Tibial nerve (tissue), 4 donors: Measurements from ENCODE around the gene ENPP1. TPM values are rescaled to one million over a fixed set of nuclear protein-coding genes. Genes with fewer than 3 reads are reported as not detected.
A peak's percentile ranks its signal among the peaks of the same experiment; 100 is the strongest.

ENCODE experiments used
- DNase-seq, 2 donors: peaks; one replicate each; pipeline ENCODE4 v3.0.0-alpha.2; 2019; ENCODE audit warnings: low spot score in 2 of 2
- H3K27ac ChIP-seq, 4 donors: fragments of 200-600 bp; sonication (generic) in 3 of 4; one replicate each; pipeline ENCODE4 v1.5.1; 2017 to 2019; ENCODE audit warnings: mild to moderate bottlenecking in 1 of 4
- H3K27me3 ChIP-seq, 2 donors: fragments of 200-600 bp; sonication (generic) in 1 of 2; one replicate each; pipeline versions ENCODE4 v1.5.1 to v1.6.0; 2017 to 2019
- H3K36me3 ChIP-seq, 3 donors: fragments of 200-600 bp; sonication (generic); one replicate each; pipeline ENCODE4 v1.5.1; 2018 to 2019
- H3K4me1 ChIP-seq, 4 donors: fragments of 200-600 bp; sonication (generic) in 3 of 4; one replicate each; pipeline ENCODE4 v1.5.1; 2017 to 2019
- H3K4me3 ChIP-seq, 4 donors: fragments of 200-600 bp; sonication (generic) in 3 of 4; one replicate each; pipeline ENCODE4 v1.5.1; 2017 to 2019; ENCODE audit warnings: mild to moderate bottlenecking in 1 of 4, moderate library complexity in 1 of 4
- H3K9me3 ChIP-seq, 4 donors: fragments of 200-600 bp; sonication (generic) in 3 of 4; one replicate each; pipeline ENCODE4 v1.5.1; 2017 to 2019
- EP300 ChIP-seq, 2 donors: sonication (generic); formaldehyde crosslinking; IDR thresholded peaks; one replicate each; pipeline ENCODE4 v1.6.1; 2017; ENCODE audit warnings: antibody characterized with exemption in 2 of 2, mild to moderate bottlenecking in 1 of 2
- POLR2A ChIP-seq, 2 donors: fragments of 450-650 bp; IDR thresholded peaks; one replicate each; pipeline ENCODE4 v1.6.1; 2017; ENCODE audit warnings: antibody characterized with exemption in 2 of 2, mild to moderate bottlenecking in 2 of 2, moderate library complexity in 2 of 2
- WGBS, 2 donors: methylation state at CpG; one replicate each; pipeline ENCODE4 v1.1.5; 2018; 5-methylcytosine and 5-hydroxymethylcytosine counted together
- total RNA-seq, 4 donors: library from RNA; depleted of rRNA; stranded (reverse); fragments of >200 nt; gene quantifications; one replicate each; pipeline ENCODE4 v1.1.0, GENCODE V29; 2016
- TF ChIP-seq, protein P1 (sequence below), 5 experiments: fragments of 200-600 bp in 3 of 5; fragments of 450-650 bp in 2 of 5; sonication (generic) in 3 of 5; IDR thresholded peaks; one replicate each; pipeline ENCODE4 v1.5.1; 2016 to 2019; ENCODE audit warnings: antibody characterized with exemption in 5 of 5, mild to moderate bottlenecking in 3 of 5, moderate library complexity in 2 of 5

The ENPP1 gene
- total RNA-seq, 4 donors from 2014 or later: 11.8 to 22.8 (median 18.7) TPM

DNA sequence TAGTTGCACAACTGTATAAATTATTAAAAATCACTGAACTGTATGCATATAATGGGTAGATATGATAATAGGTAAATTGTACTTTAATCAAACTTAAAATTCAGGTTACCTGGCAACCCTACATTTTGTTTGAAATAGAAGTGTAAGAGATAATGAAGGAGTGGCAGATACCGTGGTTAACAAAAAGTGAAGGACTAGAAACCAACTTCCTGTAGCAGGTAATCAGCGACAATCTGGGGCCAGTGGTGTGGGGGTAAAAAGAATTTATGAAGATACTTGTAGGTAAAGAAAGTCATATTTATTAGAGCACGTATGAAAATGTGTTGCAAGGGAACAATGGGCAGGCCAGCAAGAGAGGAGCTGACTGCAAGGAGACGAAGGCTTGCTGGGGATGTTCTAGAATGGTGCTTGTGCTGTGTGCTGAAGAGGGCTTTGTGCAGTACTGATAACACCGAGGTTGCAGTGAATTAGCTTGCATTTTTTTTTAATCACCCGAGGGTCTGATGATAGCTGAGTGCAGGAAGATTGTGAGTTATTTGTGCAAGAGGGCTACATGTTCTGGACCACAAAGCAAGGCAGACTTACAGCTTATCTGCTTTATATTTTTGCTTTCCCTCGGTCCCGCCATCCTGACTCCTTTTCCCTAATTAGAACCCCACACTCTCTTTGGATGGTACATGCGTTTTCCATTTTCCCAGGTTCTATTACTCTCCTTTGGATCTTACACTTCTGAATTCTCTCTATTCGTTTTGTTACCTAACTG is 4.6 kb upstream of the ENPP1 start:
- DNase-seq: no peak
- no peak overlapping the region for H3K4me3 ChIP-seq
- no peaks in the 10 kb centered on the region for H3K9me3 ChIP-seq
- no peaks in the 10 kb centered on the region for H3K27me3 ChIP-seq
- WGBS, 2 donors: 80 to 87% methylated on average over 10 of the region's 10 CpGs
- H3K36me3 ChIP-seq: no peaks in the 10 kb centered on the region
- peaks cover 0 to 14% (median 6%) of the 10 kb centered on the region in 4 donors for H3K4me1 ChIP-seq
- TF ChIP-seq, protein P1, sequence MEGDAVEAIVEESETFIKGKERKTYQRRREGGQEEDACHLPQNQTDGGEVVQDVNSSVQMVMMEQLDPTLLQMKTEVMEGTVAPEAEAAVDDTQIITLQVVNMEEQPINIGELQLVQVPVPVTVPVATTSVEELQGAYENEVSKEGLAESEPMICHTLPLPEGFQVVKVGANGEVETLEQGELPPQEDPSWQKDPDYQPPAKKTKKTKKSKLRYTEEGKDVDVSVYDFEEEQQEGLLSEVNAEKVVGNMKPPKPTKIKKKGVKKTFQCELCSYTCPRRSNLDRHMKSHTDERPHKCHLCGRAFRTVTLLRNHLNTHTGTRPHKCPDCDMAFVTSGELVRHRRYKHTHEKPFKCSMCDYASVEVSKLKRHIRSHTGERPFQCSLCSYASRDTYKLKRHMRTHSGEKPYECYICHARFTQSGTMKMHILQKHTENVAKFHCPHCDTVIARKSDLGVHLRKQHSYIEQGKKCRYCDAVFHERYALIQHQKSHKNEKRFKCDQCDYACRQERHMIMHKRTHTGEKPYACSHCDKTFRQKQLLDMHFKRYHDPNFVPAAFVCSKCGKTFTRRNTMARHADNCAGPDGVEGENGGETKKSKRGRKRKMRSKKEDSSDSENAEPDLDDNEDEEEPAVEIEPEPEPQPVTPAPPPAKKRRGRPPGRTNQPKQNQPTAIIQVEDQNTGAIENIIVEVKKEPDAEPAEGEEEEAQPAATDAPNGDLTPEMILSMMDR (IDR thresholded peaks at IDR 0.05): no peak
- TF ChIP-seq POLR2A (IDR thresholded peaks at IDR 0.05): no peak
- no peak for TF ChIP-seq EP300 (IDR thresholded peaks at IDR 0.05)
- H3K27ac ChIP-seq: no peak overlapping the region

DNA sequence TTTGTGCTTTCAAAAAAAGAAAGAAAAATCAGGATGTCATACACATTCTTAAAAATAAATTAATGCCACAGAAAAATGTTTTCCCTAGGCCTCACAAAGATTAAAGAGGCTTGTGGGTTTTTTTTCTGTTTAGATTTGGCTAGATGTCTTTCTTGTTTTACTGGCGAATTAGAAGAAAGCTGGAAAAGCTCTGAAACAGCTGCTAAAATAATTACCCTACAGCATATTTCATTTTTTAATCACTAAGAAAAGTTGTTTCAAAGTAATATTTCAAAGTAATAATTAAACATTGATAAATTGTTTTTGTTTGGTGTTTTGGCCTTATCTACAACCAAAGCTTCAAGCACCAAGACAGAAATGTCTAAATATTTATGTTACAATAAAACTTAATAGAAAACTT is 3.7 kb upstream of the ENPP1 start:
- no peak overlapping the region for H3K4me3 ChIP-seq
- no peak overlapping the region for H3K27ac ChIP-seq
- peaks cover 0 to 22% (median 9%) of the 10 kb centered on the region in 4 donors for H3K4me1 ChIP-seq
- WGBS, 2 donors: 63 to 67% methylated on average over 1 of the region's 1 CpG
- no peaks in the 10 kb centered on the region for H3K9me3 ChIP-seq
- no peaks in the 10 kb centered on the region for H3K36me3 ChIP-seq
- no peak for DNase-seq
- H3K27me3 ChIP-seq: no peaks in the 10 kb centered on the region
- TF ChIP-seq POLR2A (IDR thresholded peaks at IDR 0.05) (no peak), EP300 (IDR thresholded peaks at IDR 0.05) (no peak)
- TF ChIP-seq, protein P1 (IDR thresholded peaks at IDR 0.05): no peak

DNA sequence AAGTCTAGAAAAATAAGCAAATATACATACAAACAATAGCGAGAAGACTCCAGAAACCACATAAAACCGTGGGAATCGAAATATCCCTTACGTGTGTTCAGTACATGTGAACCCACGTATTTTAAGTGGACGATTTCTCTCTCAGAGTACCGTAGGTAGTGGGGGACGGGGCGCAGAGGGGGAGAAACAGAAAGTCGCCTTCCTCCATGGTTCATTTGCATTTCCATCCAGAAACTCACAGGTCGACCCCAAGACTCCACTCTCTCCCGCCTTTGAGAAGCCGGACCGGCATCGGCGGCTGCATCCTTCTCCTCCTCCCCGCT is 538 bp upstream of the ENPP1 start:
- DNase-seq: no peak
- no peaks in the 10 kb centered on the region for H3K27me3 ChIP-seq
- 6 to 12% methylated on average over 17 of the region's 17 CpGs for WGBS, 2 donors
- H3K27ac ChIP-seq: peak overlapping the region in 3 of 4 donors; percentile 60 to 88 (median 86)
- no peaks in the 10 kb centered on the region for H3K9me3 ChIP-seq
- peak overlapping the region; percentile 63 to 92 (median 74) for H3K4me3 ChIP-seq
- H3K4me1 ChIP-seq: peaks cover 0 to 22% (median 9%) of the 10 kb centered on the region in 4 donors
- H3K36me3 ChIP-seq: no peaks in the 10 kb centered on the region
- TF ChIP-seq POLR2A (IDR thresholded peaks at IDR 0.05) (no peak), EP300 (IDR thresholded peaks at IDR 0.05) (no peak)
- TF ChIP-seq, protein P1 (IDR thresholded peaks at IDR 0.05): no peak

DNA sequence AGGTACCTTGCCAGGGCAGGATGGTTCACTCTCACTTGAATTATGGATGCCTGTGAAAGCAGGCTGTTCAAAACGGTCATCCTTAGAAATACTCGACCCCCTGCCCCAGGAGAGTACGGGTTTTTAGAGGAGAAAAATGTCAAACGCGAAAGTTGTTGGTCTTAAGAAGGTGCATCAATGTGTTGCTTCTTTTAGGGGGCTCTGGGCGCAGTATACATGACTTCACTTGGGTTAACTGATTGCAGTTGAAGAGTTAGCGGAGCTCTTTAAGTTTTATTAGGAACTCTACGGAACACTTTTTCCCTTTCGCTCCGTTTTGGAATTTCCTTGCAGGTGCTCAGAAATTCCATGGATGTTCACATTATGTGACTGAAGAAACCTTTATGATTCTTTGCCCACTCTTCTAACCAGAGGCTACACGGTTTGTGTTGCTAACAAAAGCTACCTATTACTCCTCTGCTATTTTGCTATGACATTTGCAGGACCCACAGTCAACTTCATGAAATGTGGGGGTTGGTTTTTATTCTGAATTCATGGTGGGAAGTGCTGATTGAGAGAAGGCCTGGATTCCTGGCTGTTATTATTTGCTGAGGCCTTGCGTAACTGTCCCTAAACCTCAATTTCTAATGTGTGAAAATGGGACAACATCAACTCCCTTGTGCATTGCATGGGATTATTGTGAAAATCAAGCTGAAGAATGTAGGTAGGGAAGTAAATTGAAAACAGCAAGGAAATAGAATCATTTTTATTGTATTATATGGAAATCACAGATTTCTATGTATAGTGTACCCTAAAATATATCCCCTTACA is 845 bp downstream of the ENPP1 start:
- H3K9me3 ChIP-seq: no peaks in the 10 kb centered on the region
- peak overlapping the region in 2 of 4 donors; percentile 64 to 88 for H3K27ac ChIP-seq
- H3K36me3 ChIP-seq: no peaks in the 10 kb centered on the region
- TF ChIP-seq, protein P1 (IDR thresholded peaks at IDR 0.05): no peak
- TF ChIP-seq EP300 (IDR thresholded peaks at IDR 0.05) (no peak), POLR2A (IDR thresholded peaks at IDR 0.05) (no peak)
- WGBS, 2 donors: 44 to 46% methylated on average over 12 of the region's 12 CpGs
- H3K27me3 ChIP-seq: no peaks in the 10 kb centered on the region
- H3K4me1 ChIP-seq: peaks cover 0 to 22% (median 9%) of the 10 kb centered on the region in 4 donors
- no peak for DNase-seq
- H3K4me3 ChIP-seq: peak overlapping the region; percentile 55 to 83 (median 65)

DNA sequence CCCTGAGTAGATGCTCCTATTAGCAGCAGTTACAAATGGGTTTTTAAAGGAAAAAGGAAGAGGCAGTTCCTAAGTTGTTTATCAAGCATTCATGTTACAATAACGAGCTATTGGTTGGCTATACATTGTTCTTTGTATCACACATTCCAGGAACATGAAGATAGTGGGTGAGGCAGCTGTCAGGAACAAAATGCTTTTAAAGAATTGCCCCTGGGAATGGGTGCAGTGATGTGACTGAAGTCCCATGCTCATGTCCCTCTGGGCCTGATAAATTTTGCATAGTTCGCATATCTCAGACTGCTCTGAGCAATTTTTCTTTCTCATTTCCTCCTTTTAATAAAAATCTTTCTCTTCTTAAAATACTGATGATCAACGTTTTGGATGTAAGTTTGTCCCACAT is 3.7 kb downstream of the ENPP1 start:
- WGBS, 2 donors: 63 to 65% methylated on average over 3 of the region's 3 CpGs
- H3K27me3 ChIP-seq: no peaks in the 10 kb centered on the region
- H3K36me3 ChIP-seq: no peaks in the 10 kb centered on the region
- H3K4me1 ChIP-seq: peaks cover 0 to 14% (median 9%) of the 10 kb centered on the region in 4 donors
- no peak overlapping the region for H3K27ac ChIP-seq
- TF ChIP-seq, protein P1 (IDR thresholded peaks at IDR 0.05): no peak
- TF ChIP-seq POLR2A (IDR thresholded peaks at IDR 0.05) (no peak), EP300 (IDR thresholded peaks at IDR 0.05) (no peak)
- no peak for DNase-seq
- no peak overlapping the region for H3K4me3 ChIP-seq
- H3K9me3 ChIP-seq: no peaks in the 10 kb centered on the region
